NCI-H146 treated with DMSO at 0.1 percent for 48 hours (cell line): ENCODE measurements around the gene UBASH3A.

Experiments used
- DNase-seq: peaks from one replicate; lab custom pipeline; 2025; ENCODE audit not compliant: unreplicated experiment; lab: John Stamatoyannopoulos, UW

Gene UBASH3A, protein sequence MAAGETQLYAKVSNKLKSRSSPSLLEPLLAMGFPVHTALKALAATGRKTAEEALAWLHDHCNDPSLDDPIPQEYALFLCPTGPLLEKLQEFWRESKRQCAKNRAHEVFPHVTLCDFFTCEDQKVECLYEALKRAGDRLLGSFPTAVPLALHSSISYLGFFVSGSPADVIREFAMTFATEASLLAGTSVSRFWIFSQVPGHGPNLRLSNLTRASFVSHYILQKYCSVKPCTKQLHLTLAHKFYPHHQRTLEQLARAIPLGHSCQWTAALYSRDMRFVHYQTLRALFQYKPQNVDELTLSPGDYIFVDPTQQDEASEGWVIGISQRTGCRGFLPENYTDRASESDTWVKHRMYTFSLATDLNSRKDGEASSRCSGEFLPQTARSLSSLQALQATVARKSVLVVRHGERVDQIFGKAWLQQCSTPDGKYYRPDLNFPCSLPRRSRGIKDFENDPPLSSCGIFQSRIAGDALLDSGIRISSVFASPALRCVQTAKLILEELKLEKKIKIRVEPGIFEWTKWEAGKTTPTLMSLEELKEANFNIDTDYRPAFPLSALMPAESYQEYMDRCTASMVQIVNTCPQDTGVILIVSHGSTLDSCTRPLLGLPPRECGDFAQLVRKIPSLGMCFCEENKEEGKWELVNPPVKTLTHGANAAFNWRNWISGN

DNA sequence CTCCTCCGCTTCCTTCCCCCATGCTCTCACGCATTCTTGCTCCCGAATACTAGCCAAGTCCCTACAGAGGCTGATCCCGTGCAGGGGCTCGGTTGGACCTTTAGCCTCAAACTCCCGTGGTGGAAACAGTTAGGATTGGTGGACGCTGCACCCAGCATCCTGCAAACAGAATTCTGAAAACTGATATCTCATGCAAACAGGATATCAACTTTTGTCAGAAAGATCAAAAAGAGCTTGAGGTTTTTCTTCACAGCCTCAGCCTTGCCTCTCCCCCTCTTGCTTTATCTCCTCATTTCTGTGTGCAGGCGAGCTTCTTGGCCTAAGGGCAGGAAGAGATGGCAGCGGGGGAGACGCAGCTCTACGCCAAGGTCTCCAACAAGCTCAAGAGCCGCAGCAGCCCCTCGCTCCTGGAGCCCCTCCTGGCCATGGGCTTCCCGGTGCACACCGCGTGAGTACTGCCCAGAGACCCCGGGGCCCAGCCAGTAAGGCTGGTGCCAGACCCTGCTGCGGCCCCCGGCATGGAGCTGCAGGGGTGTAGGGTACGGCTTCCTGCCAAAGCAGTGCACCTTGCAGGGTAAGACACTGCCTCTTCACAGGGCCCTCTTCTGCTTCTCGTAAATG is at the start of gene UBASH3A:
Gene UBASH3A, plus strand, starts transcription at position 292 of the 621 bp plus-strand sequence. Its CDS starts 44 bp downstream, at position 336.
- no peak for DNase-seq

DNA sequence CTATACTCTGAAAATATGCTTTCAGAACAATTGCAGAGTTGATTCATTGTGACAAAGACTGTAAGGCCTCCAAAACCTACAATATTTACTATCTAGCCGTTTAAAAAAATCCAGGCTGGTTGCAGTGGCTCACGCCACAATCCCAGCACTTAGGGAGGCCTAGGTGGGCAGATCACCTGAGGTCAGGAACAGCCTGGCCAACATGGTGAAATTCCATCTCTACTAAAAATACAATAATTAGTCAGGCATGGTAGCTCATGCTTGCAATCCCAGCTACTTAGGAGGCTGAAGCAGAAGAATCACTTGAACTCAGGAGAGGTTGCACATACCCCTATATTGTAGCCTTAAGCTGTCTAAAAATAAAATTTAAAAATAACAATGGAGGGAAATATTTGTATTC is 47.7 kb upstream of the UBASH3A start:
- DNase-seq = no peak

DNA sequence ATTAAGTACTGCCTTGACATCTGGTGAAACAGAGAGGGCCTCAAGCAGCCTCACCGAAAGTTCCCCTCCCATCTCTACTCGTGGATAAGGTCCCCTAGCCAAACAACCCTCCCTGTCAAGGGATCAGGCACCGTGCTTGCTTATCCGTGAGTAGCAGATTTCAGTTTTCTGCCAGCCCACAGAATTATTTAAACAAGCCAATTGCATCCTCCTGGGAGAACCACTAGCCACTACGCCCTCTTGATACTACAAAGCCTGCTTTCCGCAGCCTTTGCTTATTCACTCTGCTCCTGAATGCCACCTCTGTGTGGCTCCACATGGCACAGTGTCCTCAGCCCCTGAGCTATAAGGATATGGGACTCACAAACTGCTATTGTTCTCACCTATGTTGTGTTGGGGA is 47.1 kb upstream of the UBASH3A start:
- no peak for DNase-seq

DNA sequence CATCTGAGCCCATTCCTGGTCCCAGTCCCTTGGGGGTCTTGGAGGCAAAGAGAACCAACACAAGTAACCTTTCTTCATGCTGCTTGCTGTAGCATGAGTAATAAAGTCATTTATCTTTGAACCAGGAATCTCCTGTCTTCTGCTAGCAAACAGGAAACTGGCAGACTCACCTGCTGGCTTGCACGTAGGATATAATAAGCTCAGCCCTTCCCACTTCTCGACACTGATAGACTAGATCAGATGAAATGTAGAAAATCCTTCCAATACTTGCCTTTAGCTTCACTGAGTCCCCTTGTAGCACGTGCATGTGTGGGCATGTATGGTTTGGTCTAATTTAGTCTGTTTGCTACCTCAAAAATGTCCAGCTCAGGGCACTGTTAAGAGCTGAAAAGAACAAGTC is 46.4 kb upstream of the UBASH3A start:
- no peak for DNase-seq

DNA sequence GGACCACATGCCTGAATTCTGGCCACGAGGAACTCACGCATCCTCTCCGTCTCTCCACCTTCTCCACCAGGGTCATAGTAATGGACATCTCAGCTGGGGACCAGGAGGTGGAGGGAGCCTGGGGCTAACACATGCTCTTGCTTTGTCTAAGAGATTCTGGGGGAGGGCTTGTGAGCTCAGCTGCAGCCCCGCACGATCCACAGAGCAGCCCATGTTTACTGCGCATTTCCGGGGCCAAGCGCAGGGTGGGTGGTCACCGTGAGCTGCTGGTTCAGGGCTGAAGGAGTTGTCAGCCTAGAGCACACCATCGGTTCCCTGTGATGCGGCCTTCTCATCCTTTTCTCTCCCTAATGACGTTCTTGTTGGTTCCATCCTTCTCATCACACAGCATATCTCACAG is 45.4 kb upstream of the UBASH3A start:
- DNase-seq = no peak

DNA sequence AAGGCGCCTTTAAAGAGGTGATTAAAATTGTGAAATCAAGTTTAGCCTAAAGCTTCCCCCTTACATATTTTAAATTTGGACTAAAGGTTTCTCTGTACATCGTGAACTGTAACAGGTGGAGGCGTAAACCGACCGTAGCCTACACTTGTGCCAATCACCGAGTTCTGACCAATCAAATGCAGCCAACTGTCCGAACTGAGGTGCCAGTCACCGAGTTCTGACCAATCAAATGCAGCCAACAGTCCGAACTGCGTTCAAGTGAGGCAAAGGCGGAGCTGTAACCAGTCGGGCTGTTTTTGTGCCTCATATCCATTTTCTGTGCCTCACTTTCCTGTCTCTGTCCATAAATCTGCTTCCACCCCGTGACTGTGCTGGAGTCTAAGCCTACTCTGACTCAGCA is 44.8 kb upstream of the UBASH3A start:
- no peak for DNase-seq

DNA sequence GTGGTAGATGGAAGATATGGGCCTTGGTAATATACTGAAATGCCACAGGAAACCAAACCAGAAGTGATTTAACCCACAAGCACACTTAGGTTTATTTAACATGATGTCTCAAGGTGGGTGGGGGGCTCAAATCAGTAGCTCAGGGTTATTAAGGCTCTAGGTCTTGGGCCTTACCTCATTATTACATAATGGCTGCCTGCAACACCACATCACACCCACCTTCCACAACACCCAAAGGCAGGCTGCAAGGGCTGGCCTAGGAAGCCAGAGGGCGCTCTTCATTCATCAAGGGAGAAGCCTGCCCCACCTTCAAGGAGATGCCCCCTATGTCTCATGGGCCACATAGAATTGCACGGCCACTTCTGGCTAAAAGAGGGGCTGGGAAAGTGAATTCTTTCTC is 43.4 kb upstream of the UBASH3A start:
- DNase-seq = no peak

DNA sequence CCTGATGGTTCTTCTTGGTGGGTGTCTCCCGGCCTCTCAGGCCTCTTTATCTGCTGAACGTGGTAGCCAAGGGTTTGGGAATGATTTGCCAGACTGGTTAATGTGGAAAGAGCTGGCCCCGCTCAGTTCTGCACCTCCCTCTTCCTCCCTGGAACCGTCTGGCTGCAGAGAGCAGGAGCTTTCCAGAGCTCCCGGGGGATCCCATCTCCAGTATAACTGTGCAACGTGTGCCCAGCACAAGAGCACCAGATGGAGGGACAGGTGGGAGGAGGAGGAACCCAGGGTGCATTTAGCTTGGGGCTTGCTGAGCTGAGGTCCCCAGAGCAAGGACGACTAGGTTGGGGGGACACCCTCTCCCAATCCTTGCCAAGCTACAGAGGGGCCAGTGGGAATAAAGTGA is 42.4 kb upstream of the UBASH3A start:
- DNase-seq = no peak

DNA sequence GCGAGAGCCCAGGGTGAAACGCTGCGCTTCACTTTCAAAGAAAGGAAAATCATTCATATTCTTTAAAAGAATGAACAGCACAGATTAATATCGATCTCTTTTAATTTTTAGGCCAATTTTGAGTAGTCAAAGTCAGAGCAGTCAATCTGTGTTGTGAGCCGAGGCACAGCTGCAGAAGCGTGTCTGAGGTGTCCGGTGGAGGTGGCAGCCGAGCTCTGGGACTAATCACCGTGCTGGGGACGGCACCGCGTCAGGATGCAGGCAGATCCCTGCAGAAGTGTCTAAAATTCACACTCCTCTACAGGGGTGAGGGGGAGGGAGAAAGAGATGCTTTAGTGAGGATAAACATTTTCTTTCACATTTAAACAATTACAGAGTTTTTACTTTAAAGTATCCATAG is 41.5 kb upstream of the UBASH3A start:
- DNase-seq = no peak

DNA sequence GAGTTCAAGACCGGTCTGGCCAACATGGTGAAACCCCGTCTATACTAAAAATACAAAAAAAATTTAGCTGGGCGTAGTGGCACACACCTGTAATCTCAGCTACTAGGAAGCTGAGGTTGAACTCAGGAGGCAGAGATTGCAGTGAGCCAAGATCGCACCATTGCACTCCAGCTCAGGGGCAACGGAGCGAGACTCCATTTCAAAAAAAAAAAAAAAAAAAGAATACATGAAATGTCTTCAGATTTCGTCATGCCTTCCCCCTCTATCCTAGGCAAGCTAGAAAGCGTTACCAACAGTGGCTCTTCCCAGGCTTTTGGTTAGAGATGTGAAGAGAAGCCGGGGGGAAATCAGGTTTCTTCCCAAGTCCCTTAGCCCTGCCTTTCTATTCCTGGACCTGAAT is 41.0 kb upstream of the UBASH3A start:
- no peak for DNase-seq

DNA sequence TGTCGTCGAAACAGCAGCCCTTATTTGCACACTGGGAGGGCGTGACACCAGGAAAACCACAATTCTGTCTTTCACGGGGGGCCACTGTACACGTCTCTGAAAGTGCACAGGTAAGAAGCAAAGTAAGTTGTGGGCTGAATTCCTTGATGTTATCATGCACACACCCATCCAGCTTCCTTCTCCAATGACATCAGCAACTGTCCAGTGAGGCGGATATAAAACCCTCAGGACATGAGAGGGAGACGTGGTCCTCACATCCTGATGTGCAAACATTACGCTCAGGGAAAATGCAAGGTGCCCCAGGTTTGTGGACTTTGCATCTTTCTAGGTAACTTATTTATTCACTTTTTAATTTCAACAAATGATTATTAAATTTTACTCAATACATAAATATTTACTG is 40.4 kb upstream of the UBASH3A start:
- DNase-seq = no peak

DNA sequence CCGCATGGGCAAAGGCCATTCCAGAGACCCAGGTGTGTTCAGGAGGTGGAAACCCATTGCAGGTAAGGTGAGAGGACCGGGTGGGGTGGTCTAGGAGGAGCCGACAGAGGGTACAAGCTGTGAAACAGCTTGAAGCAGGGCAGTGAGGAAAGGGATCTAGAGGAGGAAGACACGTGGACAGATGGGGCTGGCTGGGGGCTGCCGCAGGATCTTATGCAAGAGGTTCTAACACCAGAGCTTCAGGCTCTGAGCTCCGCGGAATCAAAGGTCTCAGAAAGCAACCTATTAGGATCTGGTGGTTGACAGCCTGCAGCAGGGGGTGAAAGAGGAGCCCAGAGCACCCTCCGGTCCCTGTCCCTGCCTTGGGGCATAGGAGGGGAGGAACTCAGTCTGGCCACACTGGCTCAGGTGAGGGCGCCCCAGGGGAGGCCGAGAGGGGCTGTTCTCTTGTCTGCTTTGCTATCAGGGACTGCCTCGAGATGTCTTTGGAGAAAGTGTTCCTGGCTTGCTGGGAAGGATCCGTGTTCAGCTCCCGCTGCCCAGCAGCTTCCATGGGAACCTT is 39.3 kb upstream of the UBASH3A start:
- no peak for DNase-seq

DNA sequence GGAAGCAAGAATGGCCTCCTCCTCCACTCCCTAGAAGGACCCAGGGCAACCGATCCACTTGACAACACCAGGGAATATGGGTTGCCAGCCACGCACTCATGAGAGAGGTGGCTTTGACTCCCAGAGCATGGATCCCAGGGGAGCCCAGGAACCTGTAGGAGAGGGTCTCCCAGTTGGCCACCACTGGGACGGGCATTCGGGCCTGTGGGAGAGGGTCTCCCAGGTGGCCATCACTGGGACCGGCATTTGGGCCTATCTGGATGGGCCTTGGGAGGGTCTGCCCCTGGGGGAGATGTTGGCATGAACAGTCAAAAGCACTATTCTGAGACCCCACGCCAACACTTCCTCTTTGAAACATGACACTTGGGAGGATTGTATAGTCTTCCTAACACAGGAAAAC is 37.9 kb upstream of the UBASH3A start:
- DNase-seq = no peak

DNA sequence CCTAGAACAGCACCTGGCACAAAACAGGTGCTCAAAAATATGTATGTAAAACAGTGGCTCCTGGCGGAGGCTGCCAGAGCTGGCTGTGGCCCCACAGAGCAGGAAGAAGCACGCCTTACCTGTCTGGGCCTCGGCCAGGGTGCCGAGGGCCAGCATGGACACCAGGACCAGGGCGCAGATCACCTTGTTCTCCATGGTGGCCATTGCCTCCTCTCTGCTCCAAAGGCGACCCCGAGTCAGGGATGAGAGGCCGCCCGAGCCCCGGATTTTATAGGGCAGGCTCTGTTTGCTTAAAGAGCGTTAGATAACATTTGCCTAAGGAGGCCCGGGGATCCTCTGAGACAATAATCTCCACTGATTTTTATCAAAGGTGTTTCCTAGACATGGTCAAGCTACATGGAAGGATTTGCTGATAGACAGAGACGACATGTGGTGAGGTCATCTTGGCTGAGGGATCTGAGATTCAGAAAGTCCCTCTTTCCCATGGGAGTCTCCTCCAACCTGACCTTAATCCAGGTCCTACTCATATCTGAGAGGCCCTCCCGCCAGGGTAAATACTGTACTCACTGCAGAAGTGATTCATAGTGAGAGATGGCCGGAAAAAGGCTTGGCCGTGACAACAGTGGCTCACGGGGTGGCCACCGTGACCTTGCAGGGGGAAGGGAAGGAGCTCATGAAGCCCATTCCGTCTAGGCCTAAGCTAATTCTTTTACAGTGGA is 37.3 kb upstream of the UBASH3A start, which contains the start of gene TFF1:
Gene TFF1, minus strand, starts transcription at position 244 of the 719 bp plus-strand sequence. Its CDS starts 40 bp downstream, at position 204.
- no peak for DNase-seq

DNA sequence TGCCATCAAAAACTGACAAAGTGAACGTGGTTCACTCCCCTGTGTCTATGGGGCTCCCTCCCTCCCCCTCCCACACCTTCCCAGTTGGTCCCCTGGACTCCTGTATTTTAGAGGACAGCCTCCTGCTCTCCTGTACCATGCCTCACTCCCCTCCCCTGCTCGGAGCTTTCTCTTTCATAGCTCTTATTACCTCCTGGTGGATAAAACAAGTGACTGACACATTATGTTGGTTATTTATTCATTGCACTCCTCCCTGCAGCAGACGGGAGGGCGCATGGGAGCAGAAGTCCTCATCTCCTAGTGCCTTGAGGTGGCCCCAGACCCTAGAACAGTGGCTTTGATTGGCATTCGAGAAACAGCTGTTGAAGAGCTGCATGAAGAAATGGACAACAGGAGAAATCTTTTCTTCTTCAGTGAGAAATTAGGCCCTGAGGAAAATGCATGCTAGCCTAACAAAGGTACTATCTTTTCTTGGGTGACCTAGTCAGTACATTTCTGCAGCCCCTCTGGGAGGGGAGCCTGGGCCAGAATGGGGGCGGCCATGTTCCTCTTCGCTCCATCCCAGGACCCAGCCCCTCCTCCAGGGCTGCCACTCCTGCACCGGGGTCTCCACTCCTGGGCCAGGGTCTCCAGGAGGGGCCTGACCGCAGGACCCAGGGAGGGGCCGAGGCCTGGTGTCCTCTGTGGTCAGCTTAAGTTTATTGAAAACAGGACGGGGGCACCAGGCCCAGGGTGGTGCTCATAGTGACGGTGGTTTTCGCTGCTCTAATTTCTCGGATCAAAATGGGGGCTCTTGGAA is 36.1 kb upstream of the UBASH3A start:
- no peak for DNase-seq

DNA sequence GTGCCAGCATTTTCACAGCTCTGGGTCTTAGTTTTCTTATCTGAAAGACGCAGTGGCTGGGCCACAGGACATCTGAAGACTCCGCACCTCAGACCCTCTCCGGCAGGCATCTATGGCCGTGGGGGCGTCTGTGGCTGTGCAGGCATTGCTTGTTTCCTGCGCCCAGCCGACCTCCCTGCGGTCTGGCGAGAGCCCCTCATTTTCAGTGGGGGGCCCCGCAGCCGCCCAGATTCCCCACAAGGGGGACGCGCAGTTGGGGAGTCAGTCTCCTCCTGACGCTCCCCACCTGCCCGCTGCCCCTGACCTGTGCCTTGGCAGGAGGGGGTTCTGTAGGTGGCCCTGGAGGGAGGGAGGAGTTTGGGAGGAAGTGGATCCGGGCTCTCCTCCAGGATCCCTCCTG is 33.9 kb upstream of the UBASH3A start:
- no peak for DNase-seq

DNA sequence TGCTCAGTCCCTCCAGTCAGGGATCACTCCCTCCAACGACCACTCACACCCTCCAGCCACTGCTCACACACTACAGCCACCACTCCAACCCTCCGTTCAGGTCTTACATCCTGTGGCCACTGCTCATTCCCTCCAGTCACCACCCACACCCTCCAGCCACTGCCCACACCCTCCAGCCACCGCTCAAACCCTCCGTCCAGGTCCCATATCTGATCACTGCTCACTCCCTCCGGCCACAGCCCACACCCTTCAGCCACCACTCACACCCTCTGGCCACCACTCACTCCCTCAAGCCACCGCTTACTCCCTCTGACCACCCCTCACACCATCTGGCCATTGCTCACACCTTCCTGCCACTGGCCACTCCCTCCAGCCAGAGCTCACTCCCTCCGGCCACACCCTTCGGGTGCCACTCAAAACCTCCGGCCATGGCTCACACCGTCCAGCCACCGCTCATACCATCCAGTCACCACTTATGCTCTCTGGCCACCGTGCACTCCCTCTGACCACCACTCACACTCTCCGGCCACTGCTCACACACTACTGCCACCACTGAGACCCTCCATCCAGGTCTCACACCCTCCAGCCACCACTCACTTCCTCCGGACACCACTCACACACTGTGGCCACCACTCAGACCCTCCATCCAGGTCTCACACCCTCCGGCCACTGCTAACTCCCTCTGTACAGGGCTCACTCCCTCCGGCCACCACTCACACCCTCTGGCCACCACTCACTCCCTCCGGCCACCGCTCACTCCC is 32.6 kb upstream of the UBASH3A start:
- no peak for DNase-seq

DNA sequence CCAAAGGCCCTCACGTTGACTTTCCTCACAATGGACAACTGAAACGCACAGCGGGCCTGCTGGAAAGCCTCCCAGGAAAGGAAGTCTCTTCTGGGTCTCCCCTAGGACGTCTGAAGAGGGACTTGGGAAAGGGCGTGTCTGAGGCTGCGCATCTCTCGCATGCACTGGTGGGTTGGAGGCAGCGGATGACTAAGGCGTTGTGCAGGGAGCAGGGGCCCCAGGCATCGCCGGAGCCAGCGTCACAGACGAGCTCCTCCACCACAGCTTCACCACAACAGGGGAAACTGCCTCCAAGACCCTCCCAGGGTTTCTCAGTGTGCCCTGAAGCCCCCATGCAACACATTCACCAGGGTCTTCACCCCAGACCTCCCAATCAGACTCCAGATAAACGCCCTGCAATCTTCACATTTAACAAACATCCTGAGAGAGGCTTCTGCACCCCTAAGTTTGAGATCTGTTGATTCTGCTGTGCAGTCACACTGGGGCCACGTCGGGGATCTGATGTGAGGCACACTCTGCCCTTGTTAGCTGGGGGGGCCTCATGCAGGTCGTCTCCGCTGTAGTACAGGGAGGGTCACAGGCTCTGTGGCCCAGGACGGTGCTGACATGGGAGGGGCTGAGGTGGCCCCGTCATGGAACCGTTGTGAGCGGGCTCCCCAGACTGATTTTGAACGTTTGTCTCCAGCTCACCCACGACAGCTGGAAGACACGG is 30.4 kb upstream of the UBASH3A start:
- no peak for DNase-seq

DNA sequence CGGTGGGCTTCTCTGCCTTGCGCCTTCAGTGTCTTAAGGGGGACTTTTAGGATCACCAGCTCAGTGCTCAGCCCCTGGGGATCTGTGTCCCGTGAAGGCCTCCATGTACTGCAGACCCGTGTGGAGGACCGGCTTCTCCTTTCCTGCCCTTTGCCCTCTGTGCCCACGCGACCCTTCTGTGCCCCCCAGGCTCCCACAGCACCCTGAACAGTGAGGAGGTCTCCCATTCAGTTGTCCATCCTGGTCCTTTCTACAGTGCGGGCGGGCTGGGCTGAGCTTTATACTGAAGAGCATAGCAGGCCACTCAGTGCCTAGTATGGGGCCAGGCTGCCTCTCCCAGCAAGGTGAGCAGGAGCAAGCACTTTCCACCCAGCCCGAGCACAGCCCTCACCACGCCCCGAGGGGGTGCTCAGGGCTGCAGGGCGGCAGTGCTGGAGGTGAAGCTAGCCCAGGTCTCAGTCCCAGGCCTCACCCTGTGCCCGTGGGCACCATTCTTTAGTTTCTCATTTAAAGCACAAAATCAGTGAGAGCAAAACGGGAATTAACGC is 29.7 kb upstream of the UBASH3A start:
- no peak for DNase-seq
